Measurements from ENCODE around the gene TSBP1.
"Not testable (repeated sequence)": the region's sequence is repeated elsewhere in the genome, so short reads cannot be mapped to it uniquely, and the experiment has no call there.

The TSBP1 gene

DNA sequence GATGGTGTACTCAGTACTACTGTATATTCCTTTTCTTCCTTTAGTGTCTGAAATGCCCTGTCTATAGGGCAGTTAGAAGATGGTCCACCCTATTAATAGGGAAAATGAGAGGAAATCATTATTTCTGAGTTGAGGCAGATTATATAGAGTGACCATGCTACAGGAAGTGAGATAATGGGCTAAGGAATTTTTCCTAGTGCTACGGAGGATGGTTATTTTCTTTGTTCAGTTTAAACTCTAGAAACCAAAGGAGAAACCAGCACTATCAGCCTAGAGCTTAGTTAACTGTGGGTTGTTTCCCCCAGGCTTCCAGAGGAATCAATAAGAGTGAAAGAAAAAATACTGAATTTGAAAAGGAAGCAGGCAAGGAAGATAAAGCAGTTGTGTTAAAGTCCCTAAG is 474 bp downstream of the TSBP1 start:
- DNase-seq: no peak

DNA sequence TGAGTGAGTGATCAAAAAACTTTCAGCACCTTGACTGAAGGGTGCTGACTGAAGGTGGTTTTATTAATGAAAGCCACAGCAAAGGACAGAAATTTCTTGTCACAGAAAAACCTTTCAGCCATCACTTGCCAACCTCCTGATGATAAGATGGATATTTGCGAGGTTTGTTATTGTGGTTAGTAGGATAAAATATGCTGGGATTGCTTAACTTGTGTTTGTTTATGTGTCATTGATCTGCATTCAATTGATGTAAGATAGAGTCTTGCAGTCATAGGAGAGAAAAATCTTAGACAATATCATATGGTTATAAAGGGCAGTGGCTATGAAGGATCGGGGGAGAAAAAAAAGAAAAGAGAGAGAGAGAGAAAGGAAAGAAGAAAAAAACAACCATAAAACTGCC is 1.2 kb downstream of the TSBP1 start:
- DNase-seq: no peak

DNA sequence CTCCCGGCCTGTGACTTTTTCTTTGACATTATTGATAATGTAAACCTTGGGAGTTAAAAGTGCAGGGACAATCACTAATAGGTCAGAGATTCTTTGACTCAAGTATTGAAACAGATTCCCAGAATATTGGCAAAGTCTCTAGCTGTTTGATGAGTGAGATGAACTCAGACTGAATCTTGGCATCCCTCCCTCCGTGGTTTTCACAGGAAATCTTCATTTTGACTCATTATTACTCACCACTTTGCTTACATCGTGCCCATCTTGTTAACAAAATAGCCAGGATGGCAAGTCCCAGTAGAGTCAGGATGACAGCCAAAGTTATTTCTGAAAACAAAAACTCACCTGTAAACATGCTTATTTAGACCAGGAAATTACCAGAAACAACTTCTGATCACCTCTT is 2.0 kb downstream of the TSBP1 start:
- DNase-seq: no peak

DNA sequence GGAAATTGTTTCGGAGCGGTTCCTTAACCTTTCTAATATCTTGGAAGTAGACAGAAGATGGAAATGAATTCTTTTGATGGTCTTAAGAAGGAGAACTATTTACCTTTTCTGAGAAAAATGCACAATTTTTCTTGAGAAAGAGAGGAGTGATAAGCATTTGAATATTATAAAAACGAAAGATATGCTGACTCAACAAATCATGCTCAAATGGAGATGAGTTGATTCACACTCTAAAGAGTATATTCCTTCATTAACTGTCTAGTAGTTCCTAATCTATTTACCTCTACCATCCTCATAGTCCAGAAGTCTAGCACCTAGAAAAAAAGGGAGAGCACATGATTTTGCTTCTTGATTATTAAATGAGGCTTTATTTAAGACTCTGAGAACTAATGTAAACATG is 4.1 kb downstream of the TSBP1 start:
- no peak for DNase-seq

DNA sequence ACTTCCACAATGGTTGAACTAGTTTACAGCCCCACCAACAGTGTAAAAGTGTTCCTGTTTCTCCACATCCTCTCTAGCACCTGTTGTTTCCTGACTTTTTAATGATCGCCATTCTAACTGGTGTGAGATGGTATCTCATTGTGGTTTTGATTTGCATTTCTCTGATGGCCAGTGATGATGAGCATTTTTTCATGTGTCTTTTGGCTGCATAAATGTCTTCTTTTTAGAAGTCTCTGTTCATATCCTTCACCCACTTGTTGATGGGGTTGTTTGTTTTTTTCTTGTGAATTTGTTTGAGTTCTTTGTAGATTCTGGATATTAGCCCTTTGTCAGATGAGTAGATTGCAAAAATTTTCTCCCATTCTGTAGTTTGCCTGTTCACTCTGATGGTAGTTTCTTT is 12.5 kb downstream of the TSBP1 start:
- not testable (repeated sequence) for DNase-seq

DNA sequence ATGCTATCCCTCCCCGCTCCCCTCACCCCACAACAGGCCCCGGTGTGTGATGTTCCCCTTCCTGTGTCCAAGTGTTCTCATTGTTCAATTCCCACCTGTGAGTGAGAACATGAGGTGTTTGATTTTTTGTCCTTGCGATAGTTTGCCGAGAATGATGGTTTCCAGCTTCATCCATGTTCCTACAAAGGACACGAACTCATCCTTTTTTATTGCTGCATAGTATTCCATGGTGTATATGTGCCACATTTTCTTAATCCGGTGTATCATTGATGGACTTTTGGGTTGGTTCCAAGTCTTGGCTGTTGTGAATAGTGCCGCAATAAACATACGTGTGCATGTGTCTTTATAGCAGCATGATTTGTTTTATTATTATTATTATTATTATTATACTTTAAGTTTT is 13.2 kb downstream of the TSBP1 start:
- not testable (repeated sequence) for DNase-seq

DNA sequence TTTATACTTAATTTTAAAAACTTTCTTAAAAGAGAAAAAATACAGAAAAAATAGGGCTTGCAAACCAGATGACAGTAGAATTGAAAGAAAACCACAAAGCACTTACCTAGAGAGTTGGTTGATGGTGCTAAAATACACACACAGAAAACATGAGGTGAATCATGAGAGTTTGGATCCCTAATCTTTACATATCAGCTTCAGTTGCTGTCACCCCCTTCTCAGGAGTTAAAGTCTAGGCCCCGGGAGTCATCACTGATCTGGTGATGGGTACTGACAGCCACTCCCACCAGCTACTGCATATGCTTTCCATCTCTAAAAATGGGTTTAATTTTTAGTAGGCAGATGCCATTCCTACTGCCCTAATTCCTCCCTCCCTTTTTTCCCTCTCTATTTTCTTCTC is 16.7 kb downstream of the TSBP1 start:
- no peak for DNase-seq

DNA sequence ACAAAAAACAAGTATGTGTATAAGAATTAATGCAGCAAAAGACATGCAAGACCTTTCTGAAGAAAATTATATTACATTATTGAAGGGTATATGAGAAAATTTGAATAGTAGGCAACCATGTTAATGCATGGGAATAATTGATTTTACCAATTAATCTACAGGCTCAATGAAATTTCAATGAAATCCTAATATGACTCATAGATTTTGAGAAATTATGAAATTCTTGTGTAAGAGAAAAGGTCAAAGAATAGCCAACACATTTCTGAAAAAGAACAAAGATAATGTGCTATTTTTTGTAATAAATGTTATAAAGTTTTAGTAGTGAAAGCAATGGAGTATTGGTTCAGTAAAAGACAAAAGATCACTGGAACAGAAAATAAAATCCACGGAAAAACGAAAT is 18.4 kb downstream of the TSBP1 start:
- DNase-seq: no peak

DNA sequence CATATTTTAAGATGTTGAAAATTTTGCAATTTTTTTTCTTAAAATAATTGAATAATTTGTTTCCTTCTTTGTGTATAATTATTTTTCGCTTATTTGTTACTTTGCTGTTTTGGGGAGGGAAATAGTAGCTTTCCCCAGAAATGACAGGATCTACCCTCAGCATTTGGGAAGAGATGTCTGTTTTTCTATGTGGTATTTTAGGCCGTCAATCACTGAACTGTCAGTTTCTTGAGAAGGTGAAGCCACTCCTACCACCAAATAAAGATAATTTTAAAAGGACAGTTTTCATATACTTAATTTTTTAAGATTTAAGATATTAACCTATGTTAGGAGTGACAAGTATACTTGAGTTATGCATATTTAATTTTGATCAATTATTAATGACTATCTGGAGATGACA is 31.5 kb downstream of the TSBP1 start:
- DNase-seq: no peak

DNA sequence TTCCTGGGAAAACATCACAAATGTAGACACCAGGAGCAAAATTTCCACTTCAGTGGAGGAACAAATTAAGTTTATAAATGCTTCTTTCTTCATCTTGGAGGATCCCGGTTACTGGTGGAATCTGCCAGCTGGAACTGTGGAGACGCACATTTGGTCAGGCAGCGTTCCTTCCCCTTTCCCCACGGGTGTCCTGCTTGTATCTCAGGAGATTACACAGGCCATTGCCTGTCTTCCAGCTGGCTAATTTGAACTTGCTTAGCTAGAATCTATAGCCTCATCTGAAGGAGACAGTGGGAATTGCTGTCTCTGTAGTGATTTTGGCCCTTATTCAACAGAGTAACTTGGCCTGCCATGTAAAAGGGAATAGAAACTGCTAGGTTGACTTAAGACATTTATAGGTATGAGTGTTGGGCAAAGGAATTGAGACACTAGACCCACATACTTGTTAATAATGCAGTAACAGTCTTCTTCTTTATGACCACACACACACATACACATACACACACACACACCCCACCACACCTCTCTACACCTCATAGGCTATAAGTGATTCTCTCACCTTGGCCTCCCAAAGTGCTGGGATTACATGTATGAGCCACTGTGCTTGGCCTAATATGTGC is 34.4 kb downstream of the TSBP1 start:
- DNase-seq: no peak

DNA sequence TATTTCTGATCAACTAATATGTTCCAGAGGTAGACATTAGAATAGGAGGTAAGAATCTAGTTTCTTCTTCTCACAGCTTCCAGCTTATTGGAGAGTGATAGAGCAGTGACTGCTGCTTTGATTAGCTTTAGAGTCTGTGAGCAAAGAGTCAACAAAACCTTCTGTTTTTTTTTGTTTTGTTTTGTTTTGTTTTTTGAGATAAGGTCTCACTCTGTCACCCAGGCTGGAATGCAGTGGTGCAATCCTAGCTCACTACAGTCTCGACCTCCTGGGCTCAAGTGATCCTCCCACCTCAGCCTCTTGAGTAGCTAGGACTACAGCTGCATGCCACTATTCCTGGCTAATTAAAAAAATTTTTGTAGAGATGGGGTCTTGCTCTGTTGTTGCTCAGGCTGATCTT is 39.3 kb downstream of the TSBP1 start:
- no peak for DNase-seq

DNA sequence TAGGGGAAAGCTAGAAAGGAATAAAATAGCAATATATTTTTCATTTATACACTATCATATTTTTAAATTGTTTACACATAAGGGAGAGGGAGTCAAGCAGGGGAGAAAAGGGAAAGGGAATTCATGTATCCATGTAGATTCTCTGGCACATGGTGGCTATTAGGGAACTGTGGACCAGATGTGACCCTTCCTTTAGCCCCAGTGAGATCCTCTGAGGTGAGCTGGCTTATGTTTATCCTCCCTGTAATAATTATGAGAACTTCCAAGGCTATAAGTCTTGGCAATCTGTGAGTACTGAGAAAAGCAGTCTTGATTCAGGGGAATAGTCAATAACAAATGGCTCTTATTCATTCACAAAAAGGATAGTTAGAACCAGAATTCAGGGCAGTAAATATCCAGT is 42.6 kb downstream of the TSBP1 start:
- no peak for DNase-seq

DNA sequence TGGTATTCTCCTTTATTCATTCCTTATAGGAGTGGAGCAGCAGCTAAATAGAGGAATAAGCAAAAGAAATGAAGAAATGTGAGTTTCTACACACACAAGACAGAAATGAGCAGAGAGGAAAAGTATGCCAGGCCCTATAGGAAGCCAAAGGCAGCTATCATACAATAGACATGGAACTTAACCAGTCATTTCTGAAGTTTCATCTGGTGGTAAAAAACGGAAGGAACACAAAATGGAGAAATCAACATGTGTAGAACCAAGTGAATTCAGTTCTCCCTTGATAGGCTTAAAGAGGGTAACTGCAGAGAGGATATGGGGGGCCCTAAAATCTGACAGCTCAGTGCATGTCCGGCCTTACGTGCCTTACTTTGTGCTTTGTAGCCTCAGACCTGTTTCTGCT is 44.6 kb downstream of the TSBP1 start:
- DNase-seq: peak; percentile 2

DNA sequence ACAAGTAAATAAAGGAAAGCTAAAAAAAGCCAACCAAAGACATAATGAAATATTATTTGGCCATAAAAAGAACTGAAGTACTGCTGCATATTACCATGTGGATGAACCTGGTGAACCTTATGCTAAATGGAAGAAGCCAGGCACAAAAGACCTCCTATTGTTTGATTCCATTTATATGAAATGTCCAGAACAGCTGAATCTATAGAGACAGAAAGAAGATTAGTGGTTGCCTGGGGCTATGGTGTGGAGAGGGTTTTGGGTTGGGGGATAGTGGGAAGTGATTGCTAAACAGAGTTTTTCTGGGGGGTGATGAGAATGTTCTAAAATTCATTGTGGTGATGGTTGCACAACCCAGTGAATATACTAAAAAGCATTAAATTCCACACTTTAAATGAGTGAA is 53.2 kb downstream of the TSBP1 start:
- no peak for DNase-seq

DNA sequence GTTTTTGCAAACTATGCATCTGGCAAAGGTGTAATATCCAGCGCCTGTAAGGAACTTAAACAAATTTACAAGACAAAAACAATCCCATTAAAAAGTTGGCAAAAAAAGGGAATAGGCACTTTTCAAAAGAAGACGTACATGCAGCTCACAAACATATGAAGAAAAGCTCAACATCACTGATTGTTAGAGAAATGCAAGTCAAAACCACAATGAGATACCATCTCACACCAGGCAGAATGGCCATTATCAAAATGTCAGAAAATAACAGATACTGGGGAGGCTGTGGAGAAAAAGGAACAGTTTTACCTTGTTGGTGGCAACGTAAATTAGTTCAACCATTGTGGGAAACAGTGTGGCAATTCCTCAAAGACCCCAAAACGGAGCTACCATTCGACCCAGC is 54.2 kb downstream of the TSBP1 start:
- no peak for DNase-seq

DNA sequence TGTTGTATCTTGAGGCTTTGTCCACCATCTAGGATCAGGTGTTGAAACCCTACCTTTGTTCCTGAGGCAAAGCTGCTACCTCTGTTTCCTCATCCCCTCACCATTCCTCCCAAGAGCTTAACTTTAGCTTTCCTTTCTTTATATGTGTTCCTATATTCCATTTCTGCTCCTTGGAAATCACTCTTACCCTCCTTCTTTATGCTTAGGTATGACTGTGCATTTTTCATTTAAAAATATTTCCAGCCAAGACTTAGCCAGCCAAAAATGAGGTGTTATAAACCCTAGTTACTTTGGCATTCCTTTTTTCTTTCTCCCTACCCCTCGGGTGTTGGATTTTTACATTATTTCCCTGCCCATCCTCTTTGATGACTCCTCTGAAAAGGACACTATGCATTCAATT is 57.7 kb downstream of the TSBP1 start:
- DNase-seq: no peak

DNA sequence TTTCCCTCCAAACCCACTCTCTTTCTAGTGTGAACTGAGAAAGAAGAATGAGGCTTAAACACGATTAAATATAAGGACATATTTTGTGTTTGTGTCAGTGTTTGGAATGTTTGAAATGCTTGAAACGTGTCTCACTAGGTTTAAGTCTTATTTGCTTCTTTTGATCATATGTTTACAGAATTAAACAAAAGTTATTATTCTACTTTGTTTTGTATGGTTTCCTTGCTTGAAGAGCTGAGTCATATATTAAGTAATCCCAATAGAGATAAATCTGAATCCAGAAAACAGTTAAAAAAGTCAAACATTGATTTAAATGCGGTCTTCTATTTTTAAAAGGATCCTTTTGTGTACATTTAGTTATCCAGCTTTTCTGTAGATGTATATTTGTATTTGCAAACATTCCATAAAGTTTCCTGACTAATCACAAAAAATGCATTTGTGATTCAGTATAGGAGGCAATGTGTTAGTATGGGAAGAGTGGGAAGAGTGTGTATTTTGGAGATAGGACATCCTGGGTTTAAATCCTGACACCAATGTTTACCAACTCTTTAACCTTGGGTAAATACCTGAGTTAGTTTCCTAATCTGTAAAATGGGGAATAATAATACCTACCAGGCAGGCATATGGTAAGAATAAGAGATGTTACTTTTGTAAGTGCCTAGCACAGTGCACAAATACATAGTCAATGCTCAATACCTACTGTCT is 72.9 kb downstream of the TSBP1 start:
- DNase-seq: no peak

DNA sequence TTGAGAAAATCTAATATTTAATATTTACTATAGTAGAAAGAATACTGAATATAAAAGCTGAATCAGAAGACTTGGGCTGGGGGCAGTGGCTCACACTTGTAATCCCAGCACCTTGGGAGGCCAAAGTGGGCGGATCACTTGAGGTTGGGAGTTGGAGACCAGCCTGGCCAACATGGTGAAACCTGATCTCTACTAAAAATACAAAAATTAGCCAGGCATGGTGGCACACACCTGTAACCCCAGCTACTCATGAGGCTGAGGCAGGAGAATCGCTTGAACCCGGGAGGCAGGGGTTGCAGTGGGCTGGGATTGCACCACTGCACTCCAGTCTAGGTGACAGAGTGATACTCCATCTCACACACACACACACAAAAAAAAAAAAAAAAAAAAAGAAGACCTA is 76.7 kb downstream of the TSBP1 start:
- not testable (repeated sequence) for DNase-seq

DNA sequence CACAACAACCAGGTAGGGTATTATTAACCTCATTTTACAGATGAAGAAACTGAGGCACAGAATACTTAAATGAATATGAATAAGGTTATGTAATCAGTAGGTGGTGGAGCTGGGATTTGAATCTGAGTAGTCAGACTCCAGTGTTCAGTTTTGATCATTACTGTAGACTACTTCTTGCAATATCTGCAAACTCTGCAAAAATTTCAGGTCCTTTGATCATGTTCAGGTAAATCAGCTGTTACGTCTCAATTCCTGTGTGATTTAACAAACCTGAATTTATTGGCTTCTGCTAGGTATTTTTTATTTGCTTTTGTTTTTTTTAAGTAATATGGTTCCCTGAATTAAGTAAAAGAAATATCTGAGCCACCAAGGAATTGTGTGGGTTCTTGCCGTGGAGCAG is 77.1 kb downstream of the TSBP1 start:
- no peak for DNase-seq

DNA sequence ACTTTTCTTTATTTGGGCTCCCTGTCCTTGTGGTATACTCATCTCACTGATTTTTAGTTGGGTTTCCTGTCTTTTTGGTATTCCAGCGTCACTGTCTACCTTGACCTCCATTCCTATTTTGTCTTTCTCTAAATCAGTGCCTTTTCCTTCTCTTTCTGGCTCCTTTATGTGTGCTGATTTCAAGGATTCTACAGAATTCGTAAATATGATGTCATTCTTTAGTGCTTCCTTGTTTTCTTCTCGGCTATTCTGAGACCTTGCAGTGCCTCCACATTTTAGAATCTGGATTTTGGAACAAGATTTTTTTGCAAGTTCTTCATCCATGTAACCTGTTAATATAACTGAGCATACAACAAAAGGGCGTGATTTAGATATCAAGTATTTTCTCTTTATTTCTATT is 78.0 kb downstream of the TSBP1 start:
- no peak for DNase-seq

DNA sequence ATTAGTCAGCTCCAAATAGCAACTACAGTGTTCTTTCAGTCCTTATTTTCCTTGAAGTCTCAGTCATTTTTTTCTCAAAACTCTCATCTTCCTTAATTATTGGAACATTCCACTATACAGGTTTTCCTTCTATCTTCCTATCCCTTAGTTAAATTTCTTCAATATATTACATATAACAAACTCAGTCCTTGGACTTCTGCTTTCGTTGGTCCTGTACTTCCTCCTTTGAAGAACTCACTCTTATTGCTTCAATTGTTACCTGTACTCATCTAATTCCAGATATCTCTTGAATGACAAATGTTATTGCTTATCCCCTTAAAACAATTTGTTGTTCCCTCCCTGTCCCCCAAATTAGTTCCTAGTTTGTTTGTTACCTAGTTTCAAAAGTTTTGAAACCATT is 80.2 kb downstream of the TSBP1 start:
- no peak for DNase-seq

DNA sequence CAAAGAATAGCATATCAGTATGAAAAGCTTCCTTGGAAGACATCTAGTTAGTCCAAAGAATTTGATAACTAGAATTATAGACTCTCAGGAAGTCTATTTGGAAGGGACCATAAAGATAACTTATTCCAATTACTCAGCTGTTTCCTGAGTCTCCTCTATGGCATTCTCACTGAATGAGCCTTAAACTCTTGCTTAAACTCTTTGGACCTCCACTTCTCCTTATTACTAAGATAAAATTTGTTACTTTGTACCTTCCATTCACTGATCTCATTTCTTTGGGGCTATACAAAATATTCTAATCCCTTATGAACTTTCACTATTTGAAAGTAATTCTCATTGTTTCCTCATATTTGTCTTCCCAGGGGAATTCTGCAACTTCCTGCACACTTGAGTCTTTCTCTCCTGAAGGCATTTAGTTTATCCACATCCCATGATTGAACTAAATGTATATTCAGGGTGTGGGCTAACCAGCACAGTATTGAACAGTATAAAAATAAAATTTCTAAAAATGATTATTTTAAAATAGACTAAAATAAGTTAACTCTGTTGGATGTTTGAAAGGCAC is 80.7 kb downstream of the TSBP1 start:
- no peak for DNase-seq

DNA sequence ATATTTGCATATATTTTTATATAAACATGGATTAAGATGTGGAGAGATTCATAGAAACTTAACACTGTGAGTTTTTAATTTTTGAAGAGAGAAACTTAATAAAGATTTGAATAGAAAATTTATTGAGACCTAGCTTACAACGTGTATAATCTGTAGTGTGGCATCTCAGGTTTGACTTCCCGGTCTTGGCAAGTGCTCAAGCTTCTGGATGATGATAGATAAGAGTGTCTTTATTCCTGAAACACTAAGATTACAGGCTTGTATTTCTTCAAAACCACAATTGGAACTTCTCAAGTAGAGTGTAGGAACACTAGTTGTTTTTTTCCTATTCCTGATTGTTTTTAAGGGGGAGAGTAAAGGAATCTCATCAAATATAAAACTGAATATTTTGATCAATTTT is 83.3 kb downstream of the TSBP1 start:
- DNase-seq: no peak

DNA sequence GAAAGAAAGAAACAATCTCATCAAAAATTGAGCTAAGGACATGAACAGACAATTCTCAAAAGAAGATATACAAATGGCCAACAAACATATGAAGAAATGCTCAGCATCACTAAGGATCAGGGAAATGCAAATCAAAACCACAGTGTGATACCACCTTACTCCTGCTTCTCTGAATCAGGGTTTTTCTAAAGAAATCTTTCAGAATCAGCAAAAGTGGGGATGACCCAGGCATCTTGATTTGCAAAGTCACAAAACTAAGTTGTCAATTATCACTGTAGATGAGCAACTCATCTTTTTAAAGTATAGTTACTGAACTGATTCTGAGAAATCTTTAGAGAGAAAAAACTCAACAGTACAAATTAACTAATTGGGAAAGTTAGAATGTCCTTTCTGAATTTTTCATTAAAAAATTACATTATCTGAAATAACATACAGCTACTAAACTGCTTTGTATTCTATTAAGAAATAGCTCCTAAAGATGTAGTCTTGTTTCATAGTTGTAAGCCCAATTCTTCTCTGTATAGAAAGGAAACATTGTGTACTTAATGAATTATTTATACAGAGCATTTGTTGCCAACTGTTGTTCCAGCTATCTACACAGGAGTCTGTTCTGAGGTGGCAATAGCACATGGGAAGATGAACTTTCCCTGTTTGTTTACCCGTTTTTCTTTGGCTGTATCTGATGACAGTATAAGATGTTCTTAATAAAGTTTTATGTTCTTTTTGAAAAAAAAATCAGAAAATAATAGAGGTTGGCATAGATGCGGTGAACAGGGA is 97.7 kb downstream of the TSBP1 start:
- not testable (repeated sequence) for DNase-seq

Measured in CD4-positive, alpha-beta T cell treated with Interleukin-10 for 1 hour (primary cell).